B cell (primary cell): Measurements from ENCODE around the gene GTF3C4. TPM values are rescaled to one million over a fixed set of nuclear protein-coding genes. Genes with fewer than 3 reads are reported as not detected.

Experiments
- ATAC-seq: fragments of 200-7000 bp; cut with Tn5 transposase; one replicate; pipeline ENCODE4 v1.10.0; 2021; ENCODE audit warnings: low read depth, mild to moderate bottlenecking, moderate number of reproducible peaks, moderate library complexity
- CTCF ChIA-PET: fragments of 350-600 bp; sonication (Branson Sonifier 250); formaldehyde crosslinking; loops from one replicate; lab custom pipeline; 2021; ENCODE audit warnings: antibody characterized with exemption, inconsistent platforms; lab: Charles Lee
- POLR2A ChIA-PET: fragments of 350-600 bp; sonication (Branson Sonifier 250); formaldehyde crosslinking; loops from one replicate; lab custom pipeline; 2021; ENCODE audit warnings: antibody characterized with exemption; lab: Charles Lee
- DNase-seq: peaks from one replicate; pipeline ENCODE4 v3.0.0; 2013
- H2AFZ ChIP-seq: 2 replicates; pipeline ENCODE4 v1.6.1; 2012; ENCODE audit warnings: mild to moderate bottlenecking, low read depth, low read length; ENCODE audit not compliant: insufficient read depth, poor library complexity, severe bottlenecking
- H3K27ac ChIP-seq, 2 donors: 1 replicate in 1 of 2; 2 replicates in 1 of 2; pipeline ENCODE4 v1.5.1; 2012 to 2013; ENCODE audit warnings: low read length in 2 of 2, mild to moderate bottlenecking in 2 of 2, moderate library complexity in 1 of 2
- H3K27me3 ChIP-seq, 4 experiments: fragments of 200-600 bp in 1 of 4; sonication (generic) in 1 of 4; replicated peaks in 1 of 4; 1 replicate in 2 of 4; 2 replicates in 2 of 4; pipeline versions ENCODE4 v1.6.1 to v1.7.0; 2013 to 2016; ENCODE audit warnings: low read length in 3 of 4, mild to moderate bottlenecking in 2 of 4, mixed read lengths in 1 of 4, moderate library complexity in 1 of 4; ENCODE audit not compliant: insufficient read depth in 4 of 4, control insufficient read depth in 3 of 4; ENCODE audit errors: control extremely low read depth in 1 of 4
- H3K36me3 ChIP-seq, 2 experiments: replicated peaks in 1 of 2; 1 replicate in 1 of 2; 2 replicates in 1 of 2; pipeline versions ENCODE4 v1.6.1 to v1.7.1; 2013; ENCODE audit warnings: low read length in 1 of 2; ENCODE audit not compliant: insufficient read depth in 2 of 2, control insufficient read depth in 1 of 2; ENCODE audit errors: control extremely low read depth in 1 of 2, extremely low read depth in 1 of 2
- H3K4me1 ChIP-seq, 2 donors: fragments of 200-600 bp in 1 of 2; sonication (generic) in 1 of 2; 1 replicate in 1 of 2; 2 replicates in 1 of 2; pipeline versions ENCODE4 v1.5.1 to v1.6.1; 2013 to 2017; ENCODE audit warnings: low read length in 2 of 2; ENCODE audit not compliant: control insufficient read depth in 2 of 2, insufficient read depth in 2 of 2
- H3K4me2 ChIP-seq: replicated peaks from 2 replicates; pipeline ENCODE3; 2012; ENCODE audit warnings: mild to moderate bottlenecking, low read depth, low read length; ENCODE audit not compliant: poor library complexity, severe bottlenecking
- H3K4me3 ChIP-seq, 5 experiments: fragments of 200-600 bp in 1 of 5; sonication (generic) in 1 of 5; 1 replicate in 3 of 5; 2 replicates in 2 of 5; pipeline versions ENCODE4 v1.5.1 to v1.7.0; 2011 to 2016; ENCODE audit warnings: low read length in 4 of 5, mild to moderate bottlenecking in 4 of 5, low read depth in 2 of 5, control low read depth in 1 of 5, moderate library complexity in 1 of 5; ENCODE audit not compliant: insufficient read depth in 1 of 5; ENCODE audit errors: control extremely low read depth in 1 of 5, extremely low read depth in 1 of 5
- H3K79me2 ChIP-seq: fragments of 200-600 bp; sonication (generic); one replicate; pipeline ENCODE4 v1.6.0; 2016; ENCODE audit warnings: low read length; ENCODE audit not compliant: control insufficient read depth, insufficient read depth
- H3K9ac ChIP-seq: fragments of 200-600 bp; sonication (generic); 2 replicates; pipeline ENCODE4 v1.6.1; 2017; ENCODE audit warnings: mild to moderate bottlenecking, low read length, moderate library complexity
- H3K9me3 ChIP-seq, 3 donors: one replicate each; pipeline versions ENCODE4 v1.6.1 to v1.7.1; 2013; ENCODE audit warnings: low read length in 2 of 3; ENCODE audit not compliant: control insufficient read depth in 2 of 3, insufficient read depth in 1 of 3; ENCODE audit errors: control extremely low read depth in 1 of 3
- H4K20me1 ChIP-seq: 2 replicates; pipeline ENCODE4 v1.6.0; 2012; ENCODE audit warnings: mild to moderate bottlenecking, low read length; ENCODE audit not compliant: insufficient read depth, control insufficient read depth, poor library complexity, severe bottlenecking
- H3K27ac Mint-ChIP-seq: one replicate; pipeline ENCODE4 v1.8.0; 2021; ENCODE audit warnings: mixed read lengths
- H3K27me3 Mint-ChIP-seq: one replicate; pipeline ENCODE4 v1.8.0; 2021; ENCODE audit warnings: mixed read lengths
- H3K4me1 Mint-ChIP-seq: one replicate; pipeline ENCODE4 v1.8.0; 2021; ENCODE audit warnings: mixed read lengths
- H3K4me3 Mint-ChIP-seq: one replicate; pipeline ENCODE4 v1.8.0; 2021; ENCODE audit warnings: mixed read lengths
- H3K9me3 Mint-ChIP-seq: one replicate; pipeline ENCODE4 v1.8.0; 2022; ENCODE audit warnings: mixed read lengths; ENCODE audit not compliant: insufficient read depth
- CTCF ChIP-seq: fragments of 200-600 bp; IDR thresholded peaks from one replicate; pipeline ENCODE4 v1.8.0; 2022; ENCODE audit warnings: antibody characterized with exemption, mild to moderate bottlenecking
- EZH2 ChIP-seq: IDR thresholded peaks from 2 replicates; pipeline ENCODE4 v1.6.1; 2012; ENCODE audit warnings: borderline replicate concordance, low read depth, mild to moderate bottlenecking, moderate library complexity, low read length; ENCODE audit not compliant: insufficient read depth, poor library complexity, severe bottlenecking
- WGBS: methylation state at CpG from one replicate; pipeline ENCODE4 v1.1.5; 2013; ENCODE audit warnings: missing lambda C conversion rate; ENCODE audit not compliant: insufficient coverage; 5-methylcytosine and 5-hydroxymethylcytosine counted together
- intact Hi-C: fragments of 100-400 bp; cut with micrococcal nuclease; formaldehyde crosslinking; loops from one replicate; pipeline ENCODE4 v1.10.0; 2022
- polyA plus RNA-seq: library from polyadenylated mRNA; depleted of rRNA; stranded (reverse); fragments of >200 nt; gene quantifications from 2 replicates; pipeline ENCODE4 v1.2.3, GENCODE V29; 2012
- total RNA-seq, 2 donors: library from RNA; stranded (reverse); fragments of 120-200 nt in 1 of 2; gene quantifications; 1 replicate in 1 of 2; 2 replicates in 1 of 2; pipeline versions ENCODE4 v1.2.3 to v1.2.4, GENCODE V29; 2013 to 2022

Gene GTF3C4
- total and polyA plus RNA-seq, 2 donors (not counting 1 experiment from before 2014, with no cell fraction given) = 1.5 to 17.0 TPM

- no peak overlapping the region for H2AFZ ChIP-seq
- peaks cover 36% of the 10 kb centered on the region for H4K20me1 ChIP-seq
- no peak overlapping the region for H3K9ac ChIP-seq
- H3K27me3 ChIP-seq = no peaks in the 10 kb centered on the region
- H3K4me1 Mint-ChIP-seq = peaks cover 23% of the 10 kb centered on the region
- H3K27ac ChIP-seq = no peak overlapping the region
- H3K9me3 ChIP-seq = no peaks in the 10 kb centered on the region
- H3K27me3 Mint-ChIP-seq = no peaks in the 10 kb centered on the region
- H3K9me3 Mint-ChIP-seq = no peaks in the 10 kb centered on the region
- H3K27ac Mint-ChIP-seq = no peak overlapping the region
- WGBS = 99% methylated on average over 8 of the region's 8 CpGs
- ATAC-seq = no peak
- DNase-seq = no peak
- ChIA-PET CTCF (no interaction called here), POLR2A (interaction anchor here (0.6 kb wide), 1 partner anchor 600 kb away, joined by 3 read pairs; no protein-coding TSS in a partner anchor)
- TF ChIP-seq CTCF = no peak
- TF ChIP-seq EZH2 = no peak
- intact Hi-C loops = loop anchor here (10.0 kb wide), 1 partner anchor 227 kb away; no protein-coding TSS in a partner anchor
- no peak overlapping the region for H3K4me3 ChIP-seq
- peaks cover 0 to 3% of the 10 kb centered on the region in 2 donors for H3K4me1 ChIP-seq
- peaks cover 86% of the 10 kb centered on the region for H3K79me2 ChIP-seq
- peaks cover 6 to 23% of the 10 kb centered on the region in 2 experiments for H3K36me3 ChIP-seq
- no peak overlapping the region for H3K4me3 Mint-ChIP-seq
- H3K4me2 ChIP-seq = no peak overlapping the region
Measured at GRCh38 chr9:132677976-132678375, 7.7 kb downstream of the GTF3C4 start.

GRCh38 chr9:132679946-132680625, 9.8 kb downstream of the GTF3C4 start:
- ChIA-PET POLR2A (no interaction called here), CTCF (interaction anchor here (1.5 kb wide), 1 partner anchor 14 kb away, joined by 4 read pairs; no protein-coding TSS in a partner anchor)
- Histone ChIP-seq H4K20me1 (peaks cover 26% of the 10 kb centered on the region), H3K36me3 (peaks cover 14 to 36% of the 10 kb centered on the region in 2 experiments), H3K4me2 (no peak overlapping the region), H3K4me1 (no peaks in the 10 kb centered on the region), H3K27ac (no peak overlapping the region), H3K79me2 (peaks cover 74% of the 10 kb centered on the region), H3K4me3 (no peak overlapping the region), H3K9me3 (no peaks in the 10 kb centered on the region), H2AFZ (no peak overlapping the region), H3K9ac (no peak overlapping the region), H3K27me3 (no peaks in the 10 kb centered on the region)
- intact Hi-C loops = loop anchor here (10.0 kb wide), 1 partner anchor 225 kb away; no protein-coding TSS in a partner anchor
- Mint-ChIP-seq H3K4me3 (no peak overlapping the region), H3K4me1 (peaks cover 10% of the 10 kb centered on the region), H3K27me3 (no peaks in the 10 kb centered on the region), H3K9me3 (no peaks in the 10 kb centered on the region), H3K27ac (no peak overlapping the region)
- TF ChIP-seq EZH2 (no peak), CTCF (no peak)
- WGBS = no CpG with 5 or more reads among the region's 3 CpGs
- ATAC-seq (no peak), DNase-seq (no peak)
